Measurements from ENCODE around the gene HSPA12A.

DNA sequence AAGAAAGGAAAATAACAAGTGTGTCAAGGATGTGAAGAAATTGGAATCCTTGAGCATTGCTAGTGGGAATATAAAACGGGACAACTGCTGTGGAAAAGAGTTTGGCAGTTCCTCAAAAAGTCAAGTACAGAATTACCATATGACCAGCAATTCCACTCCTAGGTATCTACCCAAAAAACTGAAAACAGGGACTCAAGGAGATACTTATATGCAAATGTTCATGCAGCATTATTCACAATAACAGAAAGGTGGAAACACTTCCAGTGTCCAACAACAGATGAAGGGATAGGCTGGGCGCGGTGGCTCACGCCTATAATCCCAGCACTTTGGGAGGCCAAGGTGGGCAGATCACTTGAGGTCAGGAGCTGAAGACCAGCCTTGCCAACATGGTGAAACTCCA, 33.5 kb downstream of the HSPA12A start:
- TF ChIP-seq EZH2 (IDR thresholded peaks at IDR 0.05; ENCODE audit: insufficient read depth, low read length): no peak
- TF ChIP-seq, protein P1, sequence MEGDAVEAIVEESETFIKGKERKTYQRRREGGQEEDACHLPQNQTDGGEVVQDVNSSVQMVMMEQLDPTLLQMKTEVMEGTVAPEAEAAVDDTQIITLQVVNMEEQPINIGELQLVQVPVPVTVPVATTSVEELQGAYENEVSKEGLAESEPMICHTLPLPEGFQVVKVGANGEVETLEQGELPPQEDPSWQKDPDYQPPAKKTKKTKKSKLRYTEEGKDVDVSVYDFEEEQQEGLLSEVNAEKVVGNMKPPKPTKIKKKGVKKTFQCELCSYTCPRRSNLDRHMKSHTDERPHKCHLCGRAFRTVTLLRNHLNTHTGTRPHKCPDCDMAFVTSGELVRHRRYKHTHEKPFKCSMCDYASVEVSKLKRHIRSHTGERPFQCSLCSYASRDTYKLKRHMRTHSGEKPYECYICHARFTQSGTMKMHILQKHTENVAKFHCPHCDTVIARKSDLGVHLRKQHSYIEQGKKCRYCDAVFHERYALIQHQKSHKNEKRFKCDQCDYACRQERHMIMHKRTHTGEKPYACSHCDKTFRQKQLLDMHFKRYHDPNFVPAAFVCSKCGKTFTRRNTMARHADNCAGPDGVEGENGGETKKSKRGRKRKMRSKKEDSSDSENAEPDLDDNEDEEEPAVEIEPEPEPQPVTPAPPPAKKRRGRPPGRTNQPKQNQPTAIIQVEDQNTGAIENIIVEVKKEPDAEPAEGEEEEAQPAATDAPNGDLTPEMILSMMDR (IDR thresholded peaks at IDR 0.05; ENCODE audit: insufficient read depth, low read depth, low read length): no peak
